PC-3 (cell line): Measurements from ENCODE around the gene TNPO3. TPM values are rescaled to one million over a fixed set of nuclear protein-coding genes. Genes with fewer than 3 reads are reported as not detected.

Experiments used
- ATAC-seq: fragments of 200-7000 bp; cut with Tn5 transposase; 2 replicates; pipeline ENCODE4 v1.9.1; 2020; ENCODE audit warnings: mild to moderate bottlenecking, moderate library complexity
- BruUV-seq: library from RNA; stranded (reverse); fragments of 400-500 nt; replicated peaks from 2 replicates; lab custom pipeline; 2021; lab: Mats Ljungman, UMichigan
- CTCF ChIA-PET: fragments of 300-600 bp; sonication (Branson Sonifier 250); formaldehyde crosslinking; loops from one replicate; lab custom pipeline; 2022; ENCODE audit warnings: antibody characterized with exemption; lab: Charles Lee
- POLR2A ChIA-PET: fragments of 300-600 bp; sonication (Branson Sonifier 250); formaldehyde crosslinking; loops from one replicate; lab custom pipeline; 2022; ENCODE audit warnings: antibody characterized with exemption; ENCODE audit not compliant: unreplicated experiment; lab: Charles Lee
- DNase-seq: peaks from one replicate; pipeline ENCODE4 v3.0.0-alpha.2; 2015
- H2AFZ ChIP-seq: fragments of 300-600 bp; sonication (generic); 2 replicates; pipeline ENCODE4 v1.6.0; 2016; ENCODE audit warnings: antibody characterized with exemption, low read length
- H3F3A ChIP-seq: fragments of 300-600 bp; sonication (generic); one replicate; pipeline ENCODE4 v1.6.0; 2017; ENCODE audit warnings: antibody characterized with exemption, low read length, control low read depth, mild to moderate bottlenecking; ENCODE audit not compliant: unreplicated experiment
- H3K27ac ChIP-seq: fragments of 300-600 bp; sonication (generic); 2 replicates; pipeline ENCODE4 v1.5.1; 2016; ENCODE audit warnings: mild to moderate bottlenecking, low read length
- H3K27me3 ChIP-seq: fragments of 300-600 bp; sonication (generic); 2 replicates; pipeline ENCODE4 v1.6.1; 2016; ENCODE audit warnings: low read length, mixed read lengths
- H3K36me3 ChIP-seq: fragments of 300-600 bp; sonication (generic); 2 replicates; pipeline ENCODE4 v1.6.1; 2016; ENCODE audit warnings: low read depth, mixed run types, low read length, mixed read lengths
- H3K4me1 ChIP-seq: fragments of 300-600 bp; sonication (generic); 2 replicates; pipeline ENCODE4 v1.5.1; 2016; ENCODE audit warnings: low read length; ENCODE audit not compliant: insufficient read depth
- H3K4me2 ChIP-seq: fragments of 300-600 bp; sonication (generic); 2 replicates; pipeline ENCODE4 v1.6.0; 2016; ENCODE audit warnings: low read length
- H3K4me3 ChIP-seq: fragments of 300-600 bp; sonication (generic); 2 replicates; pipeline ENCODE4 v1.5.1; 2016; ENCODE audit warnings: mild to moderate bottlenecking, low read length, mixed read lengths
- H3K79me2 ChIP-seq: fragments of 300-600 bp; sonication (generic); 2 replicates; pipeline ENCODE4 v1.6.1; 2017; ENCODE audit warnings: low read length, mixed read lengths
- H3K9ac ChIP-seq: fragments of 300-600 bp; sonication (generic); 2 replicates; pipeline ENCODE4 v1.6.0; 2016; ENCODE audit warnings: mild to moderate bottlenecking, low read length
- H3K9me2 ChIP-seq: fragments of 300-600 bp; sonication (generic); replicated peaks from 2 replicates; pipeline ENCODE4 v1.6.1; 2016; ENCODE audit warnings: mixed run types, low read length, mixed read lengths
- H3K9me3 ChIP-seq: fragments of 300-600 bp; sonication (generic); 2 replicates; pipeline ENCODE4 v1.6.1; 2016; ENCODE audit warnings: low read length, mixed read lengths
- H4K20me1 ChIP-seq: fragments of 300-600 bp; sonication (generic); 2 replicates; pipeline ENCODE4 v1.6.1; 2016; ENCODE audit warnings: low read length, mixed read lengths
- CTCF ChIP-seq: fragments of 300-600 bp; sonication (generic); conservative IDR thresholded peaks from 2 replicates; pipeline ENCODE4 v1.5.1; 2017; ENCODE audit warnings: antibody characterized with exemption, low read depth, mild to moderate bottlenecking, low read length
- EZH2 ChIP-seq: fragments of 300-600 bp; sonication (generic); IDR thresholded peaks from one replicate; pipeline ENCODE4 v1.6.1; 2017; ENCODE audit warnings: antibody characterized with exemption, mild to moderate bottlenecking, low read length; ENCODE audit not compliant: unreplicated experiment
- EZH2phosphoT487 ChIP-seq: fragments of 300-600 bp; sonication (generic); IDR thresholded peaks from 2 replicates; pipeline ENCODE4 v1.6.1; 2018; ENCODE audit warnings: mild to moderate bottlenecking, antibody characterized with exemption, low read length, borderline replicate concordance
- intact Hi-C: fragments of 100-400 bp; cut with micrococcal nuclease; formaldehyde crosslinking; loops from 2 replicates; pipeline ENCODE4 v1.9.0; 2023
- total RNA-seq: library from RNA; depleted of rRNA; stranded (reverse); fragments of >200 nt; gene quantifications from 2 replicates; pipeline ENCODE4 v1.2.3, GENCODE V29; 2014

The TNPO3 gene
- total RNA-seq, 1 experiment from 2014 or later: 55.9 TPM

GRCh38 chr7:128940494-128941322 lies 114.2 kb downstream of the TNPO3 start:
- no peaks in the 10 kb centered on the region for H3K27me3 ChIP-seq
- H3K36me3 ChIP-seq: no peaks in the 10 kb centered on the region
- H3K9ac ChIP-seq: no peak overlapping the region
- no peak overlapping the region for H3K4me2 ChIP-seq
- H3F3A ChIP-seq: no peaks in the 10 kb centered on the region
- no peak for ATAC-seq
- no TSS peak for BruUV-seq
- no peak for DNase-seq
- no peaks in the 10 kb centered on the region for H3K9me3 ChIP-seq
- no peak overlapping the region for H3K4me3 ChIP-seq
- POLR2A ChIA-PET: no interaction called here
- H4K20me1 ChIP-seq: no peaks in the 10 kb centered on the region
- CTCF ChIA-PET: no interaction called here
- H3K27ac ChIP-seq: no peak overlapping the region
- H3K79me2 ChIP-seq: no peaks in the 10 kb centered on the region
- no peak for TF ChIP-seq EZH2
- no peaks in the 10 kb centered on the region for H3K4me1 ChIP-seq
- no peaks in the 10 kb centered on the region for H3K9me2 ChIP-seq
- intact Hi-C loops: no loop called here
- no peak overlapping the region for H2AFZ ChIP-seq

- Histone ChIP-seq H3K36me3 (no peaks in the 10 kb centered on the region), H3K9me2 (no peaks in the 10 kb centered on the region), H3K79me2 (no peaks in the 10 kb centered on the region), H3K4me2 (no peak overlapping the region), H3K27ac (no peak overlapping the region), H2AFZ (no peak overlapping the region), H3K9me3 (no peaks in the 10 kb centered on the region), H3K4me3 (no peak overlapping the region), H3K4me1 (no peaks in the 10 kb centered on the region), H4K20me1 (no peaks in the 10 kb centered on the region), H3K27me3 (no peaks in the 10 kb centered on the region), H3F3A (no peaks in the 10 kb centered on the region), H3K9ac (no peak overlapping the region)
- TF ChIP-seq EZH2phosphoT487 (no peak), CTCF (no peak), EZH2 (no peak)
- CTCF ChIA-PET: interaction anchor here (0.6 kb wide), 1 partner anchor 151 kb away, joined by 3 read pairs; no protein-coding TSS in a partner anchor
- DNase-seq (no peak), ATAC-seq (no peak)
- BruUV-seq: no TSS peak
- POLR2A ChIA-PET: no interaction called here
- intact Hi-C loops: no loop called here
These were observed 115.0 kb downstream of the TNPO3 start for GRCh38 chr7:128939861-128940410.

GRCh38 chr7:128939075-128939860 lies 115.6 kb downstream of the TNPO3 start:
- Histone ChIP-seq H3K9ac (no peak overlapping the region), H3K36me3 (no peaks in the 10 kb centered on the region), H3K4me2 (peak overlapping the region; percentile 44; the same call in 1 of the 2 replicates), H3K79me2 (no peaks in the 10 kb centered on the region), H3K27me3 (no peaks in the 10 kb centered on the region), H2AFZ (no peak overlapping the region), H3K9me2 (no peaks in the 10 kb centered on the region), H3K4me1 (no peaks in the 10 kb centered on the region), H3F3A (no peaks in the 10 kb centered on the region), H3K9me3 (no peaks in the 10 kb centered on the region), H4K20me1 (no peaks in the 10 kb centered on the region), H3K27ac (no peak overlapping the region), H3K4me3 (peak overlapping the region; percentile 9; the same call in 1 of the 2 replicates)
- ATAC-seq (no peak), DNase-seq (no peak)
- TF ChIP-seq EZH2phosphoT487 (no peak), CTCF (no peak), EZH2 (no peak)
- CTCF ChIA-PET: interaction anchor here (0.6 kb wide), 1 partner anchor 152 kb away, joined by 3 read pairs; no protein-coding TSS in a partner anchor
- POLR2A ChIA-PET: no interaction called here
- no TSS peak for BruUV-seq
- intact Hi-C loops: no loop called here
